Inflammatory macrophage (primary cell): ENCODE results near the gene MCMBP.
"Not testable (repeated sequence)": the region's sequence is repeated elsewhere in the genome, so short reads cannot be mapped to it uniquely, and the experiment has no call there.

Source experiments
- DNase-seq, 2 donors: peaks; one replicate each; pipeline ENCODE4 v3.0.0-alpha.2; 2020 to 2022

Gene MCMBP

GRCh38 chr10:119878524-119878923 is 5.9 kb upstream of the MCMBP start:
- no peak for DNase-seq

GRCh38 chr10:119872860-119873681 is 428 bp upstream of the MCMBP start:
- DNase-seq = peak; percentile 88 to 94

- DNase-seq = peak; percentile 32 to 66
Measured at GRCh38 chr10:119871881-119872609, 598 bp downstream of the MCMBP start.

GRCh38 chr10:119869398-119869797 is 3.2 kb downstream of the MCMBP start:
- DNase-seq = not testable (repeated sequence)

- DNase-seq = no peak
Measured at GRCh38 chr10:119867317-119867716, 5.3 kb downstream of the MCMBP start.

GRCh38 chr10:119865699-119866240 is 6.9 kb downstream of the MCMBP start:
- no peak for DNase-seq

GRCh38 chr10:119863951-119864565 is 8.6 kb downstream of the MCMBP start:
- DNase-seq = peak in 1 of 2 donors; percentile 30

- no peak for DNase-seq
Measured at GRCh38 chr10:119862524-119862923, 10.1 kb downstream of the MCMBP start.

- no peak for DNase-seq
Measured at GRCh38 chr10:119860866-119861607, 11.6 kb downstream of the MCMBP start.

- DNase-seq = peak; percentile 9 to 60
Measured at GRCh38 chr10:119859420-119860258, 13.0 kb downstream of the MCMBP start.

- DNase-seq = no peak
Measured at GRCh38 chr10:119858063-119858462, 14.6 kb downstream of the MCMBP start.

- no peak for DNase-seq
Measured at GRCh38 chr10:119853574-119853973, 19.1 kb downstream of the MCMBP start.

GRCh38 chr10:119852822-119853221 is 19.8 kb downstream of the MCMBP start:
- no peak for DNase-seq

- DNase-seq = no peak
Measured at GRCh38 chr10:119852277-119852676, 20.4 kb downstream of the MCMBP start.

GRCh38 chr10:119849944-119850343 is 22.7 kb downstream of the MCMBP start:
- peak in 1 of 2 donors; percentile 1 for DNase-seq

- DNase-seq = no peak
Measured at GRCh38 chr10:119849031-119849789, 23.4 kb downstream of the MCMBP start.

GRCh38 chr10:119845656-119846055 is 27.0 kb downstream of the MCMBP start:
- DNase-seq = peak; percentile 28 to 64

GRCh38 chr10:119834188-119834587 is 38.5 kb downstream of the MCMBP start:
- DNase-seq = no peak

GRCh38 chr10:119832951-119833350 is 39.7 kb downstream of the MCMBP start:
- no peak for DNase-seq

GRCh38 chr10:119831656-119832055 is 41.0 kb downstream of the MCMBP start:
- no peak for DNase-seq

- peak; percentile 11 to 66 for DNase-seq
Measured at GRCh38 chr10:119830851-119831250, 41.8 kb downstream of the MCMBP start.
